HepG2 (cell line): ENCODE measurements around the gene CENATAC. TPM values are rescaled to one million over a fixed set of nuclear protein-coding genes. Genes with fewer than 3 reads are reported as not detected.

ENCODE experiments used
- FOXK2 ChIP-seq: fragments of 450-650 bp; IDR thresholded peaks from 2 replicates; pipeline ENCODE4 v1.6.1; 2016
- GMEB2 ChIP-seq: IDR thresholded peaks from 2 replicates; pipeline ENCODE4 v1.6.1; 2016; ENCODE audit warnings: missing biosample characterization, missing genetic modification reagents, low read depth
- HCFC1 ChIP-seq: fragments of 150-350 bp; IDR thresholded peaks from 2 replicates; pipeline ENCODE4 v1.6.1; 2014; ENCODE audit warnings: low read depth, low read length
- HOXA7 ChIP-seq: sonication (generic); formaldehyde crosslinking; IDR thresholded peaks from 2 replicates; pipeline ENCODE4 v1.8.1; 2022; ENCODE audit warnings: mild to moderate bottlenecking, missing genetic modification reagents, moderate library complexity
- LBX2 ChIP-seq: sonication (generic); formaldehyde crosslinking; IDR thresholded peaks from 2 replicates; pipeline ENCODE4 v1.5.0; 2020; ENCODE audit warnings: missing genetic modification reagents, mild to moderate bottlenecking, borderline replicate concordance
- MAF1 ChIP-seq: sonication (generic); formaldehyde crosslinking; IDR thresholded peaks from 2 replicates; pipeline ENCODE4 v1.5.0; 2020; ENCODE audit warnings: missing genetic modification reagents, borderline replicate concordance
- NONO ChIP-seq, 2 experiments: fragments of 450-650 bp in 1 of 2; sonication (generic) in 1 of 2; formaldehyde crosslinking in 1 of 2; IDR thresholded peaks in 1 of 2; conservative IDR thresholded peaks in 1 of 2; 2 replicates each; pipeline versions ENCODE4 v1.6.1 to v1.8.0; 2017 to 2022; ENCODE audit warnings: mild to moderate bottlenecking in 1 of 2, missing genetic modification reagents in 1 of 2, moderate library complexity in 1 of 2
- POLR2AphosphoS2 ChIP-seq: IDR thresholded peaks from 2 replicates; pipeline ENCODE4 v1.6.1; 2011; ENCODE audit warnings: low read depth, low read length, improper control_type of control experiment
- PRMT3 ChIP-seq: sonication (generic); formaldehyde crosslinking; IDR thresholded peaks from 2 replicates; pipeline ENCODE4 v1.8.1; 2022; ENCODE audit warnings: low read depth, mild to moderate bottlenecking, moderate library complexity, missing genetic modification reagents, borderline replicate concordance
- RELA ChIP-seq: sonication (generic); formaldehyde crosslinking; IDR thresholded peaks from 2 replicates; pipeline ENCODE4 v1.4.0; 2020; ENCODE audit warnings: missing genetic modification reagents
- SALL1 ChIP-seq: sonication (generic); formaldehyde crosslinking; IDR thresholded peaks from 2 replicates; pipeline ENCODE4 v1.8.0; 2022; ENCODE audit warnings: mild to moderate bottlenecking, missing genetic modification reagents
- SP4 ChIP-seq: sonication (generic); formaldehyde crosslinking; IDR thresholded peaks from 2 replicates; pipeline ENCODE4 v1.8.1; 2023; ENCODE audit warnings: mild to moderate bottlenecking, missing genetic modification reagents
- SPEN ChIP-seq: sonication (generic); formaldehyde crosslinking; IDR thresholded peaks from 2 replicates; pipeline ENCODE4 v1.5.1; 2020; ENCODE audit warnings: low read depth, mild to moderate bottlenecking, missing genetic modification reagents
- TBL1XR1 ChIP-seq: fragments of 150-350 bp; IDR thresholded peaks from 2 replicates; pipeline ENCODE4 v1.6.1; 2014; ENCODE audit warnings: borderline replicate concordance, low read length; ENCODE audit not compliant: partially characterized antibody
- TBP ChIP-seq: sonication (generic); formaldehyde crosslinking; IDR thresholded peaks from 2 replicates; pipeline ENCODE4 v1.5.0; 2020; ENCODE audit warnings: missing genetic modification reagents
- THYN1 ChIP-seq: sonication (generic); formaldehyde crosslinking; IDR thresholded peaks from 2 replicates; pipeline ENCODE4 v1.8.1; 2023; ENCODE audit warnings: low read depth, mild to moderate bottlenecking, moderate library complexity, missing genetic modification reagents, borderline replicate concordance
- UBTF ChIP-seq: sonication (generic); formaldehyde crosslinking; IDR thresholded peaks from 2 replicates; pipeline ENCODE4 v1.4.0; 2020; ENCODE audit warnings: mild to moderate bottlenecking, missing genetic modification reagents
- XBP1 ChIP-seq: sonication (generic); formaldehyde crosslinking; IDR thresholded peaks from 2 replicates; pipeline ENCODE4 v1.5.0; 2020; ENCODE audit warnings: missing genetic modification reagents
- ZBED4 ChIP-seq: sonication (generic); formaldehyde crosslinking; IDR thresholded peaks from 2 replicates; pipeline ENCODE4 v1.4.0; 2020; ENCODE audit warnings: missing genetic modification reagents, borderline replicate concordance
- ZNF205 ChIP-seq: IDR thresholded peaks from 2 replicates; pipeline ENCODE4 v1.6.1; 2018; ENCODE audit warnings: missing biosample characterization, missing genetic modification reagents
- ZNF558 ChIP-seq: sonication (generic); formaldehyde crosslinking; IDR thresholded peaks from 2 replicates; pipeline ENCODE4 v1.9.0; 2022; ENCODE audit warnings: mild to moderate bottlenecking, missing genetic modification reagents, borderline replicate concordance
- ZNF841 ChIP-seq: sonication (generic); formaldehyde crosslinking; IDR thresholded peaks from 2 replicates; pipeline ENCODE4 v1.8.1; 2023; ENCODE audit warnings: missing genetic modification reagents, borderline replicate concordance
- polyA plus RNA-seq, 8 experiments: library from polyadenylated mRNA; depleted of rRNA in 3 of 8; stranded (reverse) in 7 of 8; unstranded in 1 of 8; fragments of >200 nt; fragmentation: Illumina TruSeq in 4 of 8; extraction: Trizol in 4 of 8; gene quantifications; 2 replicates each; pipeline versions ENCODE4 v1.2.1 to v1.2.3, GENCODE V29; 2011 to 2016; ENCODE audit warnings: low read depth in 4 of 8, missing spikeins in 1 of 8, mixed read lengths in 1 of 8; ENCODE audit not compliant: insufficient read depth in 1 of 8
- total RNA-seq, 5 experiments: library from RNA; depleted of rRNA; stranded (reverse); fragments of >200 nt; fragmentation: Illumina TruSeq; extraction: Trizol; gene quantifications; 2 replicates each; pipeline ENCODE4 v1.2.3, GENCODE V29; 2016; ENCODE audit warnings: low read depth in 1 of 5

CENATAC gene
- total and polyA plus RNA-seq, 2 of the 13 experiments (the other 11 are each of a cell fraction or from before 2014, with no cell fraction given), result 21.7 to 25.0 TPM

- no peak for TF ChIP-seq TBL1XR1
- no peak for TF ChIP-seq MAF1
- TF ChIP-seq RELA (CRISPR knock-in tag), result no peak
- no peak for TF ChIP-seq POLR2AphosphoS2
- TF ChIP-seq PRMT3, result no peak
- peak; percentile 52 for TF ChIP-seq SP4
- TF ChIP-seq THYN1, result no peak
- TF ChIP-seq HCFC1, result no peak; the same call in 1 of the 2 replicates
- TF ChIP-seq SPEN, result peak; percentile 84
- peak; percentile 53; the same call in 1 of the 2 replicates for TF ChIP-seq ZBED4 (CRISPR knock-in tag)
- TF ChIP-seq SALL1 (CRISPR knock-in tag), result peak; percentile 63
- TF ChIP-seq UBTF, result peak; percentile 63
- no peak for TF ChIP-seq LBX2 (CRISPR knock-in tag)
- TF ChIP-seq NONO (IDR thresholded peaks at IDR 0.05), result no peak
- peak; percentile 77 for TF ChIP-seq NONO (CRISPR knock-in tag; conservative IDR thresholded peaks at IDR 0.05)
- TF ChIP-seq FOXK2, result no peak
- no peak for TF ChIP-seq TBP (CRISPR knock-in tag)
- TF ChIP-seq XBP1 (CRISPR knock-in tag), result no peak
- peak; percentile 15; the same call in 1 of the 2 replicates for TF ChIP-seq ZNF205 (CRISPR knock-in tag)
- peak; percentile 51 for TF ChIP-seq ZNF558 (CRISPR knock-in tag)
- TF ChIP-seq ZNF841 (CRISPR knock-in tag), result no peak
- TF ChIP-seq GMEB2 (CRISPR knock-in tag), result 0 out of 2 replicates have a peak, but pooled peaks have one; percentile 45
- TF ChIP-seq HOXA7 (CRISPR knock-in tag), result no peak
Measured at GRCh38 chr11:118997627-118998387, at the start of gene CENATAC (continued).
